Smooth muscle cell (in vitro differentiated cells): ENCODE results near the gene PNMT. TPM values are rescaled to one million over a fixed set of nuclear protein-coding genes. Genes with fewer than 3 reads are reported as not detected.

ENCODE experiments used
- DNase-seq: peaks from one replicate; lab custom pipeline; 2025; ENCODE audit not compliant: unreplicated experiment; lab: John Stamatoyannopoulos, UW
- H2AFZ ChIP-seq: fragments of 200-600 bp; sonication (generic); 2 replicates; pipeline ENCODE4 v1.6.0; 2016; ENCODE audit warnings: antibody characterized with exemption, low read depth, mild to moderate bottlenecking
- H3F3A ChIP-seq: fragments of 200-600 bp; sonication (generic); 2 replicates; pipeline ENCODE4 v1.6.0; 2017; ENCODE audit warnings: antibody characterized with exemption, low read depth
- H3K27ac ChIP-seq: fragments of 200-600 bp; sonication (generic); 2 replicates; pipeline ENCODE4 v1.5.1; 2016; ENCODE audit warnings: low read depth, mild to moderate bottlenecking
- H3K27me3 ChIP-seq: fragments of 200-600 bp; sonication (generic); 2 replicates; pipeline ENCODE4 v1.6.1; 2016; ENCODE audit warnings: low read depth, mild to moderate bottlenecking
- H3K36me3 ChIP-seq: fragments of 200-600 bp; sonication (generic); 2 replicates; pipeline ENCODE4 v1.5.1; 2016; ENCODE audit warnings: low read depth
- H3K4me1 ChIP-seq: fragments of 200-600 bp; sonication (generic); 2 replicates; pipeline ENCODE4 v1.5.1; 2016; ENCODE audit warnings: low read depth
- H3K4me2 ChIP-seq: fragments of 200-600 bp; sonication (generic); 2 replicates; pipeline ENCODE4 v1.6.0; 2016; ENCODE audit warnings: mild to moderate bottlenecking
- H3K4me3 ChIP-seq: fragments of 200-600 bp; sonication (generic); 2 replicates; pipeline ENCODE4 v1.5.1; 2016; ENCODE audit warnings: mild to moderate bottlenecking
- H3K79me2 ChIP-seq: fragments of 200-600 bp; sonication (generic); 2 replicates; pipeline ENCODE4 v1.6.0; 2016; ENCODE audit warnings: low read depth, mild to moderate bottlenecking
- H3K9ac ChIP-seq: fragments of 200-600 bp; sonication (generic); 2 replicates; pipeline ENCODE4 v1.6.0; 2016; ENCODE audit warnings: low read depth
- H3K9me3 ChIP-seq: fragments of 200-600 bp; sonication (generic); replicated peaks from 2 replicates; pipeline ENCODE4 v1.5.1; 2016; ENCODE audit warnings: low read depth
- H4K20me1 ChIP-seq: fragments of 200-600 bp; sonication (generic); 2 replicates; pipeline ENCODE4 v1.6.0; 2016; ENCODE audit warnings: low read depth
- CTCF ChIP-seq: fragments of 200-600 bp; sonication (generic); IDR thresholded peaks from 2 replicates; pipeline ENCODE4 v1.5.1; 2017; ENCODE audit warnings: borderline replicate concordance, mild to moderate bottlenecking, antibody characterized with exemption; ENCODE audit not compliant: insufficient read depth, poor library complexity, severe bottlenecking
- WGBS: methylation state at CpG from one replicate; pipeline ENCODE4 v1.1.7; 2016; ENCODE audit warnings: low lambda C conversion rate; 5-methylcytosine and 5-hydroxymethylcytosine counted together
- polyA plus RNA-seq: library from polyadenylated mRNA; unstranded; fragments of >200 nt; fragmentation: Nextera tagmentation; extraction: Ambion mirVana; gene quantifications from 2 replicates; pipeline ENCODE4 v1.2.1, GENCODE V29; 2016
- total RNA-seq: library from RNA; depleted of rRNA; stranded (reverse); fragments of >200 nt; gene quantifications from 2 replicates; pipeline ENCODE4 v1.2.3, GENCODE V29; 2014

The PNMT gene
- total and polyA plus RNA-seq, 2 experiments from 2014 or later: 0.23 TPM; not detected in 1

GRCh38 chr17:39719563-39720355, 51.5 kb downstream of the PNMT start:
- WGBS: 95% methylated on average over 7 of the region's 7 CpGs

More at GRCh38 chr17:39719563-39720355, 51.5 kb downstream of the PNMT start:
- H4K20me1 ChIP-seq: no peaks in the 10 kb centered on the region
- no peak for DNase-seq
- no peaks in the 10 kb centered on the region for H3K36me3 ChIP-seq
- no peak overlapping the region for H3K4me2 ChIP-seq
- H3K27me3 ChIP-seq: no peaks in the 10 kb centered on the region
- TF ChIP-seq CTCF: no peak
- H3K4me3 ChIP-seq: no peak overlapping the region
- H3F3A ChIP-seq: no peaks in the 10 kb centered on the region
- no peaks in the 10 kb centered on the region for H3K9me3 ChIP-seq
- H3K4me1 ChIP-seq: no peaks in the 10 kb centered on the region
- H2AFZ ChIP-seq: no peak overlapping the region
- no peak overlapping the region for H3K27ac ChIP-seq
- H3K9ac ChIP-seq: no peak overlapping the region
- H3K79me2 ChIP-seq: no peaks in the 10 kb centered on the region

Other genes with a start within 250 kb of the PNMT start
- gene MED1, start 217.2 kb upstream of the PNMT start, total RNA-seq: 20.7 and 25.3 TPM in 2 replicates
- gene MED1, start 217.2 kb upstream of the PNMT start, polyA plus RNA-seq: 9.5 and 11.2 TPM in 2 replicates
- gene CDK12, start 207.0 kb upstream of the PNMT start, total RNA-seq: 31.9 and 37.7 TPM in 2 replicates
- 5.8 and 7.1 TPM in 2 replicates for gene CDK12, start 207.0 kb upstream of the PNMT start, polyA plus RNA-seq
- gene NEUROD2, start 60.5 kb upstream of the PNMT start, total RNA-seq: not detected in 2 replicates
- 0.19 and 0.25 TPM in 2 replicates for gene NEUROD2, start 60.5 kb upstream of the PNMT start, polyA plus RNA-seq
- gene PPP1R1B, start 41.5 kb upstream of the PNMT start, total RNA-seq: 1.7 TPM in 1 of 2 replicates, not detected in the other
- not detected in 2 replicates for gene PPP1R1B, start 41.5 kb upstream of the PNMT start, polyA plus RNA-seq
- 33.7 and 37.5 TPM in 2 replicates for gene STARD3, start 31.3 kb upstream of the PNMT start, total RNA-seq
- gene STARD3, start 31.3 kb upstream of the PNMT start, polyA plus RNA-seq: 53.3 and 61.8 TPM in 2 replicates
- gene TCAP, start 3.1 kb upstream of the PNMT start, total RNA-seq: 1.1 TPM in 1 of 2 replicates, not detected in the other
- gene TCAP, start 3.1 kb upstream of the PNMT start, polyA plus RNA-seq: 0.41 and 0.69 TPM in 2 replicates
- 16.5 and 19.4 TPM in 2 replicates for gene PGAP3, start 19.6 kb downstream of the PNMT start, total RNA-seq
- 19.1 and 26.4 TPM in 2 replicates for gene PGAP3, start 19.6 kb downstream of the PNMT start, polyA plus RNA-seq
- 44.5 and 49.4 TPM in 2 replicates for gene ERBB2, start 31.6 kb downstream of the PNMT start, total RNA-seq
- 53.6 and 56.1 TPM in 2 replicates for gene ERBB2, start 31.6 kb downstream of the PNMT start, polyA plus RNA-seq
- 33.5 and 55.8 TPM in 2 replicates for gene MIEN1, start 62.1 kb downstream of the PNMT start, total RNA-seq
- 70.7 and 71.5 TPM in 2 replicates for gene MIEN1, start 62.1 kb downstream of the PNMT start, polyA plus RNA-seq
- gene GRB7, start 69.5 kb downstream of the PNMT start, total RNA-seq: 2.7 and 3.6 TPM in 2 replicates
- gene GRB7, start 69.5 kb downstream of the PNMT start, polyA plus RNA-seq: 4.1 and 9.1 TPM in 2 replicates
- gene IKZF3, start 195.9 kb downstream of the PNMT start, total RNA-seq: under 0.01 and 0.40 TPM in 2 replicates
- gene IKZF3, start 195.9 kb downstream of the PNMT start, polyA plus RNA-seq: not detected in 2 replicates
- gene ZPBP2, start 199.7 kb downstream of the PNMT start, total RNA-seq: not detected in 2 replicates
- gene ZPBP2, start 199.7 kb downstream of the PNMT start, polyA plus RNA-seq: not detected in 2 replicates